Activated T-helper 1 cell treated with Interleukin-2 at 50 U/mL for 16 hours (primary cell): ENCODE measurements around the gene TBRG4.

Experiments
- DNase-seq: peaks from one replicate; pipeline ENCODE4 v3.0.0-alpha.2; 2020; ENCODE audit warnings: low read depth

The TBRG4 gene

GRCh38 chr7:45143616-45144015, 32.1 kb upstream of the TBRG4 start:
- DNase-seq, result no peak

- no peak for DNase-seq
These were observed 29.3 kb upstream of the TBRG4 start for GRCh38 chr7:45140827-45141226.

GRCh38 chr7:45138433-45139267, 27.2 kb upstream of the TBRG4 start:
- DNase-seq, result no peak

GRCh38 chr7:45136106-45137060, 24.9 kb upstream of the TBRG4 start:
- peak; percentile 45 for DNase-seq

- DNase-seq, result no peak
These were observed 22.4 kb upstream of the TBRG4 start for GRCh38 chr7:45133877-45134276.

- no peak for DNase-seq
These were observed 21.9 kb upstream of the TBRG4 start for GRCh38 chr7:45133352-45133751.

- DNase-seq, result no peak
These were observed 21.3 kb upstream of the TBRG4 start for GRCh38 chr7:45132708-45133320.

- DNase-seq, result no peak
These were observed 20.4 kb upstream of the TBRG4 start for GRCh38 chr7:45131891-45132290.

- DNase-seq, result no peak
These were observed 19.4 kb upstream of the TBRG4 start for GRCh38 chr7:45130910-45131309.

- no peak for DNase-seq
These were observed 18.4 kb upstream of the TBRG4 start for GRCh38 chr7:45129906-45130305.

- no peak for DNase-seq
These were observed 17.8 kb upstream of the TBRG4 start for GRCh38 chr7:45129181-45129800.

GRCh38 chr7:45126920-45127319, 15.4 kb upstream of the TBRG4 start:
- DNase-seq, result no peak

- DNase-seq, result no peak
These were observed 14.7 kb upstream of the TBRG4 start for GRCh38 chr7:45126201-45126600.

- DNase-seq, result no peak
These were observed 13.9 kb upstream of the TBRG4 start for GRCh38 chr7:45125193-45125904.

GRCh38 chr7:45123913-45124710, 12.6 kb upstream of the TBRG4 start:
- no peak for DNase-seq

GRCh38 chr7:45122975-45123860, 11.7 kb upstream of the TBRG4 start:
- DNase-seq, result no peak

GRCh38 chr7:45119550-45119949, 8.1 kb upstream of the TBRG4 start:
- DNase-seq, result no peak

- DNase-seq, result no peak
These were observed 7.4 kb upstream of the TBRG4 start for GRCh38 chr7:45118889-45119331.

GRCh38 chr7:45118292-45118691, 6.8 kb upstream of the TBRG4 start:
- DNase-seq, result no peak
